Right forelimb (tissue), 1 donor: ENCODE results near the gene DSC3.
A peak's percentile ranks its signal among the peaks of the same experiment; 100 is the strongest.
"Not testable (repeated sequence)": the region's sequence is repeated elsewhere in the genome, so short reads cannot be mapped to it uniquely, and the experiment has no call there.

ENCODE experiments used
- DNase-seq: peaks from one replicate; pipeline ENCODE4 v3.0.0-alpha.2; 2018

The DSC3 gene

GRCh38 chr18:31040686-31041270 lies 1.8 kb downstream of the DSC3 start:
- peak; percentile 43 for DNase-seq

DNA sequence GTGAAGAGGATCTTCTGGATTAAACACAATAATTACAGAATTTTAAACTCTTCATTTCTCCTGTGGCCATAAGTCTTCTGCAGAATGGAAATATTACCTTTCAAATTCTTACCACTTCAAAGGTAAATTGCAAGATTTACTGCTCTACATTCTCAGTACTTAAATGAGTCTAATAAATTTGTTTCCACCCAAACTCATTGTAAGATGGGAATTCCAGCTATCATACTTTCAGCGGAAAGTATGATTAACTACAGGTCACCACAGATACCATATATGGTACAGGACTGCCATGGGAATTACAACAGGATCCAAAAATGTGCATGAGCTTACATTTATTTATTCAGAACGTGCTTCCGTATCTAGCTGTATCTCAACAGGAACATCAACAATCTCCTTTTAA lies 3.1 kb downstream of the DSC3 start:
- no peak for DNase-seq

DNA sequence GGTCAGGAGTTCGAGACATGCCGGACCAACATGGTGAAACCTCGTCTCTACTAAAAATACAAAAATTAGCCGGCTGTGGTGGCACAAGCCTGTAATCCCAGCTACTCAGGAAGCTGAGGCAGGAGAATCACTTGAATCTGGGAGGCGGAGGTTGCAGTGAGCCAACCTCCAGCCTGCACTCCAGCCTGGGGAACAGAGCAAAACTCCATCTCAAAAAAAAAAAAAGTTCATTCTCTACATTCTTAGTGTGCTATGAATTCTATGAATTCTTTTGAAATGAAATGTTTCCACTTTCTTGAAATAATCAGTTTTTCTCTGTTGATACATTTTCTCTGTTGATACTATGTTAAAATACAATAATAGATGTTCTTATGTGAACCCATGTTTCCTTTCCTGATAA lies 4.9 kb downstream of the DSC3 start:
- DNase-seq: not testable (repeated sequence)

DNA sequence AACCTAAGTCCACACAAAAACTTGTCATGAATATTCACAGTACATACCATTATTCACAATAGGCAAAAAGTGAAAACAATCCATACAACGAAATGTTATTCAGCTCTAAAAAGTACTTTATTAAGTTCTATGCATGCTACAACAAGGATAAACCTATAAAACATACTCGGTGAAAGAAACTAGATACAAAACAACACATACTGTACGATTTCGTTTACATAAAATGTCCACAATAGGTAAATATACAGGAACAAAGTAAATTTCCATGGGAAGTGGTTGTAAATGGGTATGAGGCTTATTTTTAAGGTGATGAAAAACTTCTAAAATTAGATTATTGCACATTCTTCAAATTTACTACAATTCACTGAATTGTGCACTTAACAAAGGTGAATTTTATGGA lies 8.0 kb downstream of the DSC3 start:
- DNase-seq: no peak

GRCh38 chr18:31030574-31031278 lies 11.8 kb downstream of the DSC3 start:
- DNase-seq: no peak

DNA sequence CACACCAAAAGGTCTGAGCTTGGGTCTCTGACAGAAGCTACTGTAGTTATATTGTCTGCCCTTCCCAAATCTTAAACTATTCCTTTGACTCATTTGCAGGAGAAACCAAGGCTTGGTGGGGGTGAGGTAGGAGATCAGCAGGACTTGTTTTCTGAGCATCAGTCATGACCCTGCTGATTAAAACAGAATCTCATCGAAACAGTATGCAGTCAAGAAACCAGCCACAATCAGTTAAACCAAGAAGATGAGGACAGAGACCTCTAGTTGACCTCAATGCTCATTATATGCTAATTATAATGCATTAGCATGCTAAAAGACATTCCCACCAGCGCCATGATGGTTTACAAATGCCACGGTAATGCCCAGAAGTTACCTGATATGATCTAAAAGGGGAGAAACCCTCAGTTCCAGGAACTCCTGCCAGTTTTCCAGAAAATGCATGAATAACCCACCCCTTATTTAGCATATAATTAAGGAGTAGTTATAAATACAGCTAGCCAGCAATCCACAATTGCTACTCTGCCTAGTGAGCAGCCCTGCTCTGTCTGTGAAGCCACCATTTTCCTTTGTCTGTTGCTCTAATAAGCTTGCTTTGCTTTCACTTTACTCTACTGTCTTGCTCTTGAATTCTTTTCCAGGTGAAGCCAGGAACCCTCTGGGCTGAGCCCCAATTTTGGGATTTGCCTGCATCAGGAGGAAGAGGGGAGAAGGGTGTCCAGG lies 26.7 kb downstream of the DSC3 start:
- no peak for DNase-seq

DNA sequence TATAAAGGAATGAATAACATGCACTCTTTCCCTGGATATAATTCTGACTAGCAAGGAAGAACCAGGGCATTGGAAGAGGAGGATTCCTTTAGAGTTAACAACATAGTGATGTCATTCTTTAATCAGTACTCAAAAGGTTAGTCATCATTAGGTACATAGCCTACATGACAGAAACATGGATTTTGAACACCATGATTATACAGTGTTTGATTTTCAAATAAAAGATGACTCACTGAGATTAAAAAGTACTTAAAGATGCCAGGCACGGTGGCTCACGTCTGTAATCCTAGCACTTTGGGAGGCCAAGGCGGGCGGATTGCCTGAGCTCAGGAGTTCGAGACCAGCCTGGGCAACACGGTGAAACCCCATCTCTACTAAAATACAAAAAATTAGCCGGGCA lies 31.1 kb downstream of the DSC3 start:
- not testable (repeated sequence) for DNase-seq

DNA sequence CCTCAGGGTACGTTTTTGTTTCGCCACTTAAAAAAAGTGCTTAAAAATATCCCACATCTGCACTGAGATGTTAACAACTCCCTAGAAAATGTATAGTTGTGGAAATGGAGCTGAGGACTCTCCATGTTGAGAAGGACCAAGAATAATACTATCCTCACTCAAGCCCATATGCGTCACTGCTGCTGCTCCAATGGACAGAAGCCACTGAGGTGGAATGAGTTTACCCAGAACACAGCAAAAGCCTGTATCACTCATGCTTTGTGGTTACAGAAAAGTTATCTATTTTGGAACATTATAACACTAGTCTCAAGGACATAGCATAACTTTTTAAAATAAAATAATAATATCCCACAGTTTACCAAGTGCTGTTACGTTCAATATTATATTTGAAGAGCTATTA lies 31.9 kb downstream of the DSC3 start:
- DNase-seq: no peak

- DNase-seq: no peak
These were observed 42.5 kb downstream of the DSC3 start for GRCh38 chr18:30999887-31000628.

- no peak for DNase-seq
These were observed 43.4 kb downstream of the DSC3 start for GRCh38 chr18:30999186-30999585.

DNA sequence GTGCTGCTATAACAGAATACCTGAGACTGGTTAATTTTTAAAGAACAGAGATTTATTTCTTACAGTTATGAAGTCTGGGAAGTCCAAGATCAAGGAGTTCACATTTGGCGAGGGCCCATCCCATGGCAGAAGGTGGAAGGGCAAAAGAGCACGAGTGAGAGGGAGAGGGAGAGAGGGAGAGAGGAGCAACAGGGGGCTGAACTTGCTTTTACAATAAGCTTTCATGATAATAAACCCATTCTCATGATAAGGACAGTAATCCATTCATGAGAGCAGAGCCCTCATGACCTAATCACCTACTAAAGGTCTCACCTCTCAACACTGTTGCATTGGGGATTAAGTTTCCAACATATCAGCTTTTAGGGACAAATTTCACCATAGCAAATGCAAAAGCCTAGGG lies 45.3 kb downstream of the DSC3 start:
- DNase-seq: no peak

GRCh38 chr18:30992231-30992630 lies 50.3 kb downstream of the DSC3 start:
- no peak for DNase-seq

- DNase-seq: no peak
These were observed 51.1 kb downstream of the DSC3 start for GRCh38 chr18:30991397-30991796.

- no peak for DNase-seq
These were observed 53.4 kb downstream of the DSC3 start for GRCh38 chr18:30989141-30989540.

DNA sequence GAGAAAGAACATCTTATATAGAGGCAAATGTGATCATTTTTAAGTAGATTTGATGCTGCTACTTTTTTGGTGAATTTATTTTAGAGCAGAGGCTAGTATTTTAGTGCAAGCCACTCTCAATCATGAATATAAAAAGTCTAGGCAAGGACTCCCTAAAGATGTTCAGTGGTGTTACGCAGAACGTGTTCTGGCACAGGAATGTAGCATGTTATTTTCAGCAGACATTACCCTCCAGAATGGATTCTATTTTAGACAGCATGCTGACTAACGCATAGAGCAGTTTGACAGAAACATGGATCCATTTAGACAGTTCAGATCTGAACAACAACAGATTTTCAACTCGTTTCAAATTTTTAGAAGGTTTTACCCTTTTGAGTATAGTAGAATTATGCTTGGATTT lies 54.1 kb downstream of the DSC3 start:
- DNase-seq: no peak

DNA sequence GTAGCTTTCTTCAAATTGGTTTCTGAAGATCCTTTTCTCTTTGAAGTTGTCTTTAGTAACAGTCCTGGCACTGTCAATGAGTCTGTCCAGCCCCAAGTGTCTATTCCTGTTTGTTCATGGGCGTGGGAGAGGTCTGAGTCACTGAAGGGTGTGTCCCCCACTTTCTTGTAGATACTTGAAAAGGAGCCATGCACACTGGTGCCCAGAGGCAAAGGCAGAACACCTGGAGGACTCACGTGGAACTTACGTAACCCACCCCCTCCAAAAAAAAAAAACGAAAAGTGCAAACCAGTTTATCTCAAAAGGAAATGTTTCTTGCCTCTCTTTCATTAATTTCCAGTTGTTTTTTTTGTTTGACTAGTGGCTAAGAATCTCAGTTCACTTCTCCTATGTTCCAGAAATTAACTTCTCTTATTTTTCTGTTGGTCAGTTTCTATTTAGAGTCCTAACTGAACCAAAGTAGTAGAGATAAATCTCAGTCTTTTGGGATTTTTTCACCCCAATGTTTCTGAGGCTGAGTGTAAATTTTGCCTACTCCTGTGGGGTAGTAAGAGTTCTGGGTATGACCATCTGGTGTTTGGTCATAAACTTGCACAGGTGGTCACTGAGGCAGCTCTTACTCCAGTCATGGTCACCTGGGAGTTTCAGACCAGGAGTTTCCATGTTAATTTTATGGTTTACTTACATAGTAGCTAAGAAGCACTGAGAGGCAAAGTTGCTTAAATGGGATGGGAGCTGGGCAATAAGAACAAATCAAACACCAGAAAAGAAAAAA lies 54.9 kb downstream of the DSC3 start:
- no peak for DNase-seq

- DNase-seq: no peak
These were observed 56.8 kb downstream of the DSC3 start for GRCh38 chr18:30985753-30986152.

DNA sequence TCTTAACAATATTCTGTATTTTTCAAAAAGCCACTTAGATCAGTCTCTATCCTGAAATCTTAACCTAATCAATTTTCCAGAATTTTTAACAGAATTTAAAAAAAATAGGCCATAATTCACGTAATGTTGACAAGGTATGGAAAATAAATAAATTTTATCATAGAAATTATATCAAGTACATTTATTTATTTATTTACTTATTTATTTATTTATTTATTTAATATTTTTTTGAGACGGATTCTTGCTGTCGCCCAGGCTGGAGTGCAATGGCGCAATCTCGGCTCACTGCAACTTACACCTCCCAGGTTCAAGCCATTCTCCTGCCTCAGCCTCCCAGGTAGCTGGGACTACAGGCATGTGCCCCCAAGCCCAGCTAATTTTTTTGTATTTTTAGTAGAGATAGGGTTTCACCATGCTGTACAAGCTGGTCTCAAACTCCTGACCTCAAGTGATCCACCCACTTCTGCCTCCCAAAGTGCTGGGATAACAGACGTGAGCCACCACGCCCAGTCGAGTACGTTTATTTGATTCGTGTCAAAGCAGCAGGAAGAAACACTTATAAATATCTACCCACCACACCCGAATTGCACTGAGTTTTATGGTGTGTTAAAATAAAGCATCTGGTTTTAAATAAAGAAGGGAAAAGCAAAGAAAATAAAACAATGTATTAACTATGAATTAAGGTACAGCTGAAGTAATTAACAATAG lies 60.1 kb downstream of the DSC3 start:
- no peak for DNase-seq

GRCh38 chr18:30978091-30978490 lies 64.5 kb downstream of the DSC3 start:
- DNase-seq: not testable (repeated sequence)

- DNase-seq: no peak
These were observed 71.1 kb downstream of the DSC3 start for GRCh38 chr18:30971338-30971956.

DNA sequence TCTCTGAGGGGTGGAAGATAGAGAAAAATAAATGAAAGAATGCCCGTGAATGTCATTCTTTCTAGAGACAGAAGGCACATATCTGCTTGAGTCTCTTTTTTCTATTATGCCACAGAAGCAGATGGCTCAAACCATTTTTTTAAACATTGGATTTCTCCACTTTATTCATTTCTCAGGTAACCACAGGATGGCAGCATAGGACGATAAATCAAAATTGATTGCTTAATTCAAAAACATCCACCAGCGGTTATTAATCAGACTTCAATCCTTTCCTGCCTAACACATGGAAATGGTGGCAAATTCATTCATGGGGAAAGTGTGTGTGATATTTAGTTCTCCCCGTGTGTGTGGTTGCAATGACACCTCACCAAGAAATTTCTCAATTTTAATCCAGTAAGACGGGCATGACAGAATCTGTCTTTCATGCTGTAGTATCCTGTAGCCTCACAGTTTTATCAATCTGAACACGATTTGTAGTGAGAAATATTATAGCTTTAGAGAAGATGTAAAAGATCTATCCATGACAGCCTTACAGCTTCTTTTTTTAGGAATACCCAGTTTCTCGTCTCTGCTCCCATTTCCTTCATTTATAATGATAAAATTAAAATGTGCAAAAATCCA lies 72.2 kb downstream of the DSC3 start:
- no peak for DNase-seq
